Neural cell (in vitro differentiated cells): Measurements from ENCODE around the gene TPSG1.
"Not testable (repeated sequence)": the region's sequence is repeated elsewhere in the genome, so short reads cannot be mapped to it uniquely, and the experiment has no call there.

Experiments used
- CTCF ChIP-seq: fragments of 450-650 bp; IDR thresholded peaks from 2 replicates; pipeline ENCODE4 v1.5.1; 2014; ENCODE audit warnings: antibody characterized with exemption, mild to moderate bottlenecking, moderate library complexity; ENCODE audit not compliant: poor library complexity, severe bottlenecking
- EP300 ChIP-seq: fragments of 450-650 bp; conservative IDR thresholded peaks from 2 replicates; pipeline ENCODE4 v1.6.1; 2014; ENCODE audit warnings: antibody characterized with exemption, mild to moderate bottlenecking, moderate library complexity; ENCODE audit not compliant: poor library complexity, severe bottlenecking
- EZH2 ChIP-seq: fragments of 200-600, 300-800 bp; shearing (Covaris generic), sonication (generic); IDR thresholded peaks from 2 replicates; pipeline ENCODE4 v1.6.1; 2014; ENCODE audit warnings: antibody characterized with exemption, low read length, borderline replicate concordance, mild to moderate bottlenecking; ENCODE audit not compliant: insufficient read depth, poor library complexity, severe bottlenecking
- MXI1 ChIP-seq: fragments of 450-650 bp; conservative IDR thresholded peaks from 2 replicates; pipeline ENCODE4 v1.6.1; 2014; ENCODE audit warnings: antibody characterized with exemption, mild to moderate bottlenecking; ENCODE audit not compliant: poor library complexity, severe bottlenecking
- POLR2AphosphoS5 ChIP-seq: IDR thresholded peaks from 2 replicates; pipeline ENCODE4 v1.6.1; 2012
- SMC3 ChIP-seq: fragments of 450-650 bp; conservative IDR thresholded peaks from 2 replicates; pipeline ENCODE4 v1.6.1; 2014; ENCODE audit warnings: antibody characterized with exemption, mild to moderate bottlenecking, moderate library complexity; ENCODE audit not compliant: poor library complexity

- TF ChIP-seq CTCF, SMC3, MXI1, EZH2, POLR2AphosphoS5, EP300: not testable (repeated sequence)
Measured at GRCh38 chr16:1271724-1272413, 46.8 kb upstream of the TPSG1 start.
